IMR-90 (cell line): ENCODE data around the gene GGT6. TPM values are rescaled to one million over a fixed set of nuclear protein-coding genes. Genes with fewer than 3 reads are reported as not detected.

ENCODE experiments used
- ATAC-seq: fragments of 200-7000 bp; cut with Tn5 transposase; 2 replicates; pipeline ENCODE4 v1.9.1; 2020; ENCODE audit warnings: low read depth, mild to moderate bottlenecking, moderate library complexity
- BruUV-seq: library from RNA; stranded (reverse); fragments of 400-500 nt; replicated peaks from 2 replicates; lab custom pipeline; 2021; lab: Mats Ljungman, UMichigan
- CTCF ChIA-PET: fragments of 300-600 bp; formaldehyde crosslinking; extraction: SDS; loops from one replicate; lab custom pipeline; 2021; ENCODE audit warnings: antibody characterized with exemption; lab: Yijun Ruan, JAX
- POLR2A ChIA-PET: fragments of 300-600 bp; sonication (Branson Sonifier 250); formaldehyde crosslinking; loops from one replicate; lab custom pipeline; 2022; ENCODE audit warnings: antibody characterized with exemption; ENCODE audit not compliant: unreplicated experiment; lab: Charles Lee
- DNase-seq: peaks from one replicate; pipeline ENCODE4 v3.0.0; 2013
- H2AFZ ChIP-seq: replicated peaks from 2 replicates; pipeline ENCODE3; 2013; ENCODE audit warnings: low read length, mild to moderate bottlenecking; ENCODE audit not compliant: poor library complexity
- H2AK5ac ChIP-seq: 2 replicates; pipeline ENCODE4 v1.6.1; 2013; ENCODE audit warnings: low read depth, low read length, inconsistent platforms
- H2AK9ac ChIP-seq: replicated peaks from 2 replicates; pipeline ENCODE3; 2013; ENCODE audit warnings: mild to moderate bottlenecking, low read depth, low read length, moderate library complexity; ENCODE audit not compliant: poor library complexity
- H2BK120ac ChIP-seq: 2 replicates; pipeline ENCODE4 v1.6.1; 2013; ENCODE audit warnings: low read depth, low read length, inconsistent platforms
- H2BK15ac ChIP-seq: 3 replicates; pipeline ENCODE4 v1.6.1; 2013; ENCODE audit warnings: low read depth, low read length, inconsistent platforms
- H2BK20ac ChIP-seq: 2 replicates; pipeline ENCODE4 v1.6.1; 2013; ENCODE audit warnings: low read depth, mild to moderate bottlenecking, inconsistent platforms, low read length, moderate library complexity
- H2BK5ac ChIP-seq: 2 replicates; pipeline ENCODE4 v1.6.1; 2013; ENCODE audit warnings: mild to moderate bottlenecking, low read depth, low read length, inconsistent platforms; ENCODE audit not compliant: poor library complexity, severe bottlenecking
- H3K14ac ChIP-seq: replicated peaks from 2 replicates; pipeline ENCODE4 v1.6.1; 2013; ENCODE audit warnings: low read depth, low read length, inconsistent platforms
- H3K18ac ChIP-seq: 2 replicates; pipeline ENCODE4 v1.6.1; 2013; ENCODE audit warnings: low read depth, low read length, control low read depth
- H3K23ac ChIP-seq: 2 replicates; pipeline ENCODE4 v1.6.1; 2013; ENCODE audit warnings: low read depth, low read length, inconsistent platforms
- H3K27ac ChIP-seq: 2 replicates; pipeline ENCODE4 v1.5.1; 2013; ENCODE audit warnings: mild to moderate bottlenecking, control low read depth, low read length; ENCODE audit not compliant: insufficient read depth
- H3K27me3 ChIP-seq: 2 replicates; pipeline ENCODE4 v1.6.1; 2013; ENCODE audit warnings: low read length; ENCODE audit not compliant: control insufficient read depth, insufficient read depth
- H3K36me3 ChIP-seq: 2 replicates; pipeline ENCODE4 v1.6.1; 2013; ENCODE audit warnings: low read length, mixed read lengths; ENCODE audit not compliant: control insufficient read depth, insufficient read depth
- H3K4ac ChIP-seq: 2 replicates; pipeline ENCODE4 v1.6.1; 2013; ENCODE audit warnings: low read depth, low read length, inconsistent platforms
- H3K4me1 ChIP-seq: 2 replicates; pipeline ENCODE4 v1.6.1; 2013; ENCODE audit warnings: low read length, mixed read lengths; ENCODE audit not compliant: control insufficient read depth, insufficient read depth
- H3K4me2 ChIP-seq: 2 replicates; pipeline ENCODE4 v1.6.1; 2013; ENCODE audit warnings: low read depth, mild to moderate bottlenecking, control low read depth, low read length, moderate library complexity
- H3K4me3 ChIP-seq: 2 replicates; pipeline ENCODE4 v1.5.1; 2013; ENCODE audit warnings: low read depth, mild to moderate bottlenecking, control low read depth, low read length, moderate library complexity; ENCODE audit not compliant: insufficient read depth
- H3K56ac ChIP-seq: 2 replicates; pipeline ENCODE4 v1.6.1; 2013; ENCODE audit warnings: low read length, inconsistent platforms; ENCODE audit not compliant: insufficient read depth; ENCODE audit errors: extremely low read depth
- H3K79me1 ChIP-seq, 2 experiments: 2 replicates each; pipeline ENCODE4 v1.6.1; 2013; ENCODE audit warnings: low read length in 2 of 2, inconsistent platforms in 1 of 2, low read depth in 1 of 2
- H3K9ac ChIP-seq: 2 replicates; pipeline ENCODE4 v1.6.1; 2013; ENCODE audit warnings: low read depth, low read length, control low read depth
- H3K9me1 ChIP-seq: 2 replicates; pipeline ENCODE4 v1.6.1; 2013; ENCODE audit warnings: low read length, inconsistent platforms; ENCODE audit not compliant: insufficient read depth
- H3K9me3 ChIP-seq: 2 replicates; pipeline ENCODE4 v1.6.1; 2013; ENCODE audit warnings: low read length; ENCODE audit not compliant: control insufficient read depth, insufficient read depth
- H4K20me1 ChIP-seq: 2 replicates; pipeline ENCODE4 v1.6.1; 2013; ENCODE audit warnings: low read length, inconsistent platforms; ENCODE audit not compliant: insufficient read depth
- H4K5ac ChIP-seq: 2 replicates; pipeline ENCODE4 v1.6.1; 2013; ENCODE audit warnings: mild to moderate bottlenecking, low read depth, low read length, control low read depth
- H4K8ac ChIP-seq, 2 experiments: 2 replicates each; pipeline ENCODE4 v1.6.1; 2013; ENCODE audit warnings: low read depth in 2 of 2, low read length in 2 of 2, control low read depth in 1 of 2, inconsistent platforms in 1 of 2
- H4K91ac ChIP-seq: 2 replicates; pipeline ENCODE4 v1.6.1; 2013; ENCODE audit warnings: low read depth, low read length, inconsistent platforms; ENCODE audit not compliant: insufficient read depth
- BHLHE40 ChIP-seq: fragments of 150-350 bp; IDR thresholded peaks from 2 replicates; pipeline ENCODE4 v1.6.1; 2016; ENCODE audit warnings: mild to moderate bottlenecking, low read depth, low read length
- CTCF ChIP-seq: conservative IDR thresholded peaks from 2 replicates; pipeline ENCODE4 v1.5.1; 2012; ENCODE audit warnings: mild to moderate bottlenecking, low read depth, low read length, improper control_type of control experiment
- ELK1 ChIP-seq: fragments of 150-350 bp; IDR thresholded peaks from 2 replicates; pipeline ENCODE4 v1.6.1; 2016; ENCODE audit warnings: low read depth, mild to moderate bottlenecking, low read length, moderate library complexity, borderline replicate concordance
- FOS ChIP-seq: fragments of 150-350 bp; IDR thresholded peaks from 2 replicates; pipeline ENCODE4 v1.6.1; 2016; ENCODE audit warnings: low read depth, low read length
- MAFK ChIP-seq: IDR thresholded peaks from 2 replicates; pipeline ENCODE4 v1.6.1; 2012; ENCODE audit warnings: low read depth, low read length, improper control_type of control experiment
- MAZ ChIP-seq: IDR thresholded peaks from 2 replicates; pipeline ENCODE4 v1.6.1; 2012; ENCODE audit warnings: low read depth, mild to moderate bottlenecking, low read length, improper control_type of control experiment, moderate library complexity, borderline replicate concordance
- NFE2L2 ChIP-seq: fragments of 150-350 bp; IDR thresholded peaks from 2 replicates; pipeline ENCODE4 v1.6.1; 2016; ENCODE audit warnings: low read depth, mild to moderate bottlenecking, low read length
- POLR2A ChIP-seq: IDR thresholded peaks from 2 replicates; pipeline ENCODE4 v1.6.1; 2012; ENCODE audit warnings: mild to moderate bottlenecking, low read depth, low read length
- RAD21 ChIP-seq: IDR thresholded peaks from 2 replicates; pipeline ENCODE4 v1.6.1; 2012; ENCODE audit warnings: low read length, improper control_type of control experiment
- RCOR1 ChIP-seq: IDR thresholded peaks from 2 replicates; pipeline ENCODE4 v1.6.1; 2012; ENCODE audit warnings: mild to moderate bottlenecking, low read length, improper control_type of control experiment; ENCODE audit not compliant: insufficient replicate concordance
- RFX5 ChIP-seq: IDR thresholded peaks from 2 replicates; pipeline ENCODE4 v1.8.0; 2012; ENCODE audit warnings: low read depth, mild to moderate bottlenecking, low read length, moderate library complexity
- SMC3 ChIP-seq: fragments of 150-350 bp; IDR thresholded peaks from 2 replicates; pipeline ENCODE4 v1.6.1; 2016; ENCODE audit warnings: low read depth, mild to moderate bottlenecking, antibody characterized with exemption, low read length, moderate library complexity
- USF2 ChIP-seq: fragments of 150-350 bp; IDR thresholded peaks from 2 replicates; pipeline ENCODE4 v1.6.1; 2017; ENCODE audit warnings: mild to moderate bottlenecking, antibody characterized with exemption, low read length, low read depth
- WGBS, 2 experiments: methylation state at CpG; one replicate each; pipeline versions ENCODE4 v1.1.5 to v1.1.7; 2013; ENCODE audit warnings: missing lambda C conversion rate in 2 of 2; ENCODE audit not compliant: insufficient read length in 1 of 2; ENCODE audit errors: extremely low coverage in 2 of 2; 5-methylcytosine and 5-hydroxymethylcytosine counted together
- dilution Hi-C: fragments of 300-500 bp; cut with HindIII; formaldehyde crosslinking; loops from one replicate; pipeline ENCODE4 v1.14.3; 2018; ENCODE audit warnings: low sequenced_read_pairs; ENCODE audit not compliant: unreplicated experiment
- in situ Hi-C: fragments of 300-500 bp; cut with MboI; formaldehyde crosslinking; loops from 3 replicates; pipeline ENCODE4 v1.14.3; 2019; ENCODE audit warnings: low sequenced_read_pairs, inconsistent platforms, mixed read lengths
- intact Hi-C: fragments of 100-400 bp; cut with micrococcal nuclease; formaldehyde crosslinking; loops from 2 replicates; pipeline ENCODE4 v1.10.0; 2022
- polyA plus RNA-seq, 3 experiments: library from polyadenylated mRNA; depleted of rRNA; stranded (reverse); fragments of >200 nt; gene quantifications; 2 replicates each; pipeline ENCODE4 v1.2.3, GENCODE V29; 2012; ENCODE audit warnings: low replicate concordance in 1 of 3
- total RNA-seq: library from RNA; depleted of rRNA; stranded (reverse); fragments of >200 nt; gene quantifications from 2 replicates; pipeline ENCODE4 v1.2.3, GENCODE V29; 2012

The GGT6 gene
- total and polyA plus RNA-seq, 2 of the 4 experiments (the other 2 are of a cell fraction) = not detected

- POLR2A ChIA-PET = no interaction called here
- no peak overlapping the region for H2AK5ac ChIP-seq
- ATAC-seq (no peak), DNase-seq (no peak)
- H3K36me3 ChIP-seq = no peaks in the 10 kb centered on the region
- TF ChIP-seq RFX5 (no peak), ELK1 (no peak), MAFK (no peak), CTCF (no peak), RAD21 (no peak), FOS (no peak), POLR2A (no peak), SMC3 (no peak), BHLHE40 (no peak), USF2 (no peak), MAZ (no peak), RCOR1 (no peak), NFE2L2 (no peak)
- no peak overlapping the region for H3K4me2 ChIP-seq
- H3K4me1 ChIP-seq = peaks cover 6% of the 10 kb centered on the region
- peaks cover 14% of the 10 kb centered on the region; the same call in 1 of the 2 replicates for H3K27me3 ChIP-seq
- H3K4ac ChIP-seq = no peak overlapping the region
- no TSS peak for BruUV-seq
- no peak overlapping the region; the same call in 1 of the 2 replicates for H4K5ac ChIP-seq
- H2AK9ac ChIP-seq = no peak overlapping the region
- H3K4me3 ChIP-seq = no peak overlapping the region
- no peaks in the 10 kb centered on the region for H4K20me1 ChIP-seq
- dilution Hi-C loops = no loop called here
- H2BK5ac ChIP-seq = no peak overlapping the region
- no peak overlapping the region for H3K23ac ChIP-seq
- no peak overlapping the region for H3K56ac ChIP-seq
- H2BK20ac ChIP-seq = no peak overlapping the region
- 75% methylated on average over 2 of the region's 5 CpGs; no CpG with 5 or more reads in 1 of the 2 experiments for WGBS, 2 experiments
- no peak overlapping the region for H3K27ac ChIP-seq
- in situ Hi-C loops = no loop called here
- H3K9ac ChIP-seq = no peak overlapping the region
- no peak overlapping the region for H4K91ac ChIP-seq
- no peak overlapping the region for H4K8ac ChIP-seq
- no peak overlapping the region for H3K14ac ChIP-seq
- H3K9me1 ChIP-seq = 0 out of 2 replicates have a peak, but pooled peaks cover 3% of the 10 kb centered on the region
- no peak overlapping the region for H2AFZ ChIP-seq
- H2BK120ac ChIP-seq = no peak overlapping the region
- peaks cover 2% of the 10 kb centered on the region; the same call in 1 of the 2 replicates for H3K9me3 ChIP-seq
- H2BK15ac ChIP-seq = no peak overlapping the region
- CTCF ChIA-PET = interaction anchor here (0.6 to 1.2 kb wide), 2 partner anchors 26 to 273 kb away, joined by 3 to 5 read pairs; no protein-coding TSS in a partner anchor
- no peak overlapping the region; the same call in 1 of the 2 replicates for H3K18ac ChIP-seq
- intact Hi-C loops = no loop called here
- H3K79me1 ChIP-seq = no peaks in the 10 kb centered on the region
Observed at GRCh38 chr17:4515501-4515900, 44.9 kb downstream of the GGT6 start.
